NCI-H2029 treated with DMSO at 0.1 percent for 48 hours (cell line): ENCODE results near the gene MAP7D1.

ENCODE experiments used
- DNase-seq: peaks from one replicate; lab custom pipeline; 2025; lab: John Stamatoyannopoulos, UW

The MAP7D1 gene

DNA sequence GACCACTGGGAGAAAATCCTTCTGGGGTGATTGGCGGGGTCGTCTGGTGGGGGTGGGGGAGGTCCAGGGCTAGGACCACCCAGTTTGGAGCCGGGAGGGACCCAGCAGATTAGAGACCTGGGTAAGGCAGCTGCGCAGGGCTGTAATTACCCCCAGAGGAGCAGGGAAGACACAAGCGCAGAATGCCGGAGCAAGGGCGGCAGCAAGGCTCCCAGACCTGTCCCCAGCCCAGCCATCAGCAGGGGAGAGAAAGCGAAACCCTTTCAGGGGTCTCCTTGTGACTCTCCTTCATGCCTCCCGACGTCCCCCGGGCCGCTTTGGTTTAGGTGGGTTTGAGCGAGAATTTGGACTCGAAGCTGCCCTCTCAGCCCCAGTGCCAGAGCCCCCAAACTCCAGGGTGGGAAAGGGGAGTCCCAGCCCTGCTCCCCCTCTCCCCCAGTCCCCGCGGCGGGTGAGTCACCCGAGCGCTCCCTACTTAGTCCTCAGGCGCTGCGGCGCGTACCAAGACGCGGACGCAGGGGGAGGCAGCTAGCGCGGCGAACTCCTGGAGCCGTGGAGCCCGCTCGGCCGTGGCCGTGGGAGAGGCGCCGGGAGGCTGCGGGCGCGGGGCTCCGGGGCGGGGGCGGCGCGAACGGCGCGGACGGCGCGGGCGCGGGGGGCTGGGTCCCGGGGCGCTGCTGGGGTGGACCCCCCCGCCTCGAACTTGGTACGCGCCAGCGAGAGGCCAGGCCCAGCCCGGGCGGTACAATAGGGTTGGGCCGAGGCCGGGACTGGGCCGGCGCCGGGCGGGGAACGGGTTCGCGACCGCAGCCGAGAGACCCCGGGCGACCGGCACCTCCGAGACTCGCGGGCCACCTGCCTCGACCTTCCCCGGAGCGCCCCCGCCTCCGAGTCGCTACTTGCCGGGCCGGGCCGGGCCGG is at the start of gene MAP7D1:
Gene MAP7D1 (plus strand): TSS at position 753 of the 921 bp plus-strand sequence. CDS start 258 bp downstream, outside the sequence.
- no peak for DNase-seq

DNA sequence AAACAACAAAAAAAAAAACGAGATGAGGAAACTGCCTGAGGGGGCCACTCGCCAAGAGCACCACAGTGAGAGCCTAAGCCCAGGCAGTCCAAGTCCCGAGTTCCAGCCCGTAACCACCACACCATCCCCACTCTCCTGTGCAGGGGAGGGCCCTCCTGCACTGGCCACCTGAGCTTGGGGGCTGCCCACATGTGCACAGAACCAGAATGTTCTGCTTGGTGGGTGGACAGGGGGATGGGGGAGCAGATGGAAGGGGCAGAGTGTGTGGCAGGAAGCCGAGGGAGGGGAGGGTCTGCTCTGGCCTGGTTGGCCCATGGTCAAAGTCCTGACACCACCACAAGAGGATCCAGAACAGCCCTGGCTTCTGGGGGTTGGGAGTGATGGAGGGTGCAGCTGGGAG is 49.7 kb upstream of the MAP7D1 start:
- no peak for DNase-seq

DNA sequence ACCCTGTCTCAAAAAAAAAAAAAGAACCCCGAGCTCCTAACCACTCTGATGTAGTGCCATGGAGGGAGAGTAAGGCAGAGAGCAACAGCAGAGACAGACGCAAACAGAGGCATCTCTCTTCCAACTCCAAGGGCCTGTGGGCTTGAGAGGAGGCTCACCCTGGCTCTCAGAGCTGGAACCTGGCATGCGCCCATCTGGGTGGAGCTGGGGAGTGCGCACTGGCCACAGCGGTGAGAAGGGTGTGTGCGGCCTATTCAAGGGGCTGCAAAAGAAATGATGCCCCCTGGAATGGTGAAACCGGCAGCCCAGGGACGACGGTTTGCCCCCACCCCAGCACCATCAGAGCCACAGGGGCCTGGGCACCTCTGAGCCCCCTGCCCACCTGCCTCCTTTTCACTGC is 48.6 kb upstream of the MAP7D1 start:
- no peak for DNase-seq

DNA sequence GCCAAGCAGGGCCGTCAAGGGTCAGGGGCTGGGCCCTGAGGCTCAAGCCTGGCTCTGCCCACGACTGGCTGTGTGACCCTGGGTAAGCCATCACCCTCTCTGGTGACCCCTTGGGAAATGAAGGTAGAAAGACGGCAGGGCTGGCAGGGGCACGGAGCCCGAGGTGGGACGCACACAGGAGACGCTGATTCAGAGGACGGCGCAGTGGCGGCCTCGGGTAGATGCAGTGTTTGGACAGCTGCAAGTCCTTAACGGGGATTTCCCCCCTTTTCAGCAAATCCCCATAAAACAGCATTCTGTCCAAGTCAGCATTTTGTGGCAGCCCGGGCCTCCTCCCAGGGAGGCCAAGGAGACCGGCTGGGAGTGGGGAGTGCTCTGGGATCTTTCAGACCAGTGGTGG is 47.6 kb upstream of the MAP7D1 start:
- no peak for DNase-seq

DNA sequence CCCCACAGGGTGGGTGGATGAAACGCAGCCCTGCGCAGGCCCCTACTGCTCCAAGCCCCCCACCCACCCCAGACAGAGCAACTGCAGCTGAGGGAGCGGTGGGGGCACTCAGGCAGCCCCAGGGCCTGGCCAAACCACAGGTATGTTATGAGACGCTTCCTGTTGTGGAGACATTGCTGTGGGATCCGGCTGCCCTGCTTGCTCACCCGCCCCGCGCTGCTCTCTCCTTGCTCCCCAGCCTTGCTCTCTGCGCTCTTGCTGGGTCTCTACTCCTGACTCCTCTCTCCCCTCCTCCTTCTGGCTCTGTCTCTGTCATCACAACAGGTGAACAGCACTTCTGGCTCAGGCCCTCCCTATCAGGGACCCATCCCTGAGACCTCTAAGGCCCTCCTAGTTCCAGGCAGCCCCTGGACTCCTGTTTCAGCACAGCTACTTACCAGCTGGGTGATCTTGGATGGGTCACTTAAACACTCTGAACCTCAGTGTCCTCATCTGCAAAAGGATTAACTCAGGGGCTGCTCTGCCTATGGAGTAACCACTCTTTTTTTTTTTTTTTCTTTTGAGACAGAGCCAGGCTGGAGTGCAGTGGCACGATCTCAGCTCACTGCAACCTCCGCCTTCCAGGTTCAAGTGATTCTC is 46.8 kb upstream of the MAP7D1 start:
- DNase-seq = no peak

DNA sequence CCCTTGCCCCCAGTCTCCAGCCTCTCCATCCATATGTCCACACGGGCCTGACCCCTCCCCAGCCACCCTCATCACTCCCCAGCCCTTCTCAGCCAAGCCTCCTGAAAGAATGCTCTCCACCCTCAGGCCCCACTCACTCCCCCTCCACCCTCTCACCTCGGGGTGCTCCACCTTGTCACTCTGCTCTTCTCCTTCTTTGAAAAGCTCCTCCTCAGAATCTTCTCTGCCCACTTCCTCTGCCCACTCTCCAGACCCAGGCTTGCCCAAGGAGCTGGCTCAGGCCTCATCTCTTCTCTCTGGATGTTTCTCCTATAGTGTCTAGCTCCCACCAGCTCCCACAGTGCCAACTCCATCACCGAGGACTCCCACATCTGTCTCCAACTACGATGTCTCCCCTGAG is 44.8 kb upstream of the MAP7D1 start:
- DNase-seq = no peak

DNA sequence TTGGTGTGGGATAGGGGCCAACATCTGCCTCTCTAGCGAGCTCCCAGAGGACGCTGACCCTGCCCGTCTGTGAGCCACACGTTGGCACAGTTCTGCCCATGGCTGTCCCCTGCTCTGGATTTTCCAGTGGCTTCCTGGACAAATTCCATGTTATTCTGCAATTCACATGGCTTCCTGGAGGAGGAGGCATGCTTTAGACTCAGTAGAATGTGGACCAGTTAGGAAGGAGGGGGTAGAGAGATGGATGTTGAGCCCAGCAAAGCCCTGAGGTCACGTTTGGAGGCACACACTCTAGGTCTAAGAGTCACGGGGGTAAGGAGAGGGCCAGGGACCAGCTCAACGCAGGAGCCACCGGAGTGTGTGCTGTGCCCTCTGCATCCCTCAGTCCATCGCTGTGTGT is 43.1 kb upstream of the MAP7D1 start:
- DNase-seq = no peak

DNA sequence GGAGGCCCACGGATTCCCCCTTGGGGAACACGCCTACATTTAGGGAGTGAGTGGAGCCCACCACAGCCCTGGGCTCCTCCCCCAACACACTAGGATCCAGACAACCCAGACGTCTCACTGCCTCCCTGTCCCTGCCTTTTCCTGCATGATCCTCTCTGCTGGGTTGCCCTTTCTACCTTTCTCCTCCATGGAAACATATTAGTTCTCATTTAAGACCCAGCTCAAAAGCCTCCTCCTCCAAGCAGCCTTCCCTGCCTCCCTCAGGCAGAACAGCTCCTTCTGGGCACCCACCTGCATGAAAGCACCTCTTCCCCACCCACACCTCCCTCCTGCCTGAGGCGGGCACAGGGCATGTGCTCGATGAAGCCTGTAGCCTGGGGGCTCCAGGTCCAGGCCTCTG is 41.6 kb upstream of the MAP7D1 start:
- no peak for DNase-seq

DNA sequence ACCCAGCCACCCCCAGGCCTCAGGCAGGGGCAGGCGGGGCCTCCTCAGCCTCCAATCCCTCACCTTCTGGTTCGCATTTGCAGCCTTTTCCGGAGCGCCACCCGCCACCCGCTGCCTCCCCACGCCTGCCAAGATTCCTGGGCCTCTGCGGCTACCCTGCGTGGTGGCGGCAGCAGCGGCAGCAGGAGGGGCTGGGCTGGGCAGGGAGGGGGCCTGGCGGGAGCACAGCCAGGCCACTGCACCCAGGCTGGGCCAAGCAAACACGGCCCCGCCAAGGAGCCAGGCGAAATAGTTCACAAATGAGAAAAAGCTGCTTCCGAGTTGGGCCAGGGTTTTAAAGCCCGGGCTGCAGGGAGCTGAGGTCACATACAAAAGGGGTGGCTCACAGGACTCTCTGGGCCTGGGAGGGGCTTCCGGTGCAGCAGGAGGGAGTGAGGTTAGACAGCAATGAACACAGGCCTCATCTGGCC is 40.7 kb upstream of the MAP7D1 start:
- no peak for DNase-seq

DNA sequence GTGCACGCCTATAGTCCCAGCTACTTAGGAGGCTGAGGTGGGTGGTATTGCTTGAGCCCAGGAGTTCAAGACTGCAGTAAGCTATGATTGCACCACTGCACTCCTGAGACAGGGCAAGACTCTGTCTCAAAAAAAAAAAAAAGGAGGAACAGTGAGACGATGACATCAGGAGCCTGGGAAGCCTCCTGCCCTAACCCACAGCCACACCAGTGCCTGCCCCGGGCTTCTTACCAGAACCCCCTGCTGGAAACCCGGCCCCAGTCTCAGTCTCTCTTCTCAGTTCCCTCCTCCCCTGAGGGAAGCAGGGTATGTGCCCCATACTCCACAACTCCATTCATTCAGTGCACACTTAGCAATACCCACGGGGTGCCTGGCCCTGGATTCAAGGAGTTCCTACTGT is 40.0 kb upstream of the MAP7D1 start:
- DNase-seq = no peak

DNA sequence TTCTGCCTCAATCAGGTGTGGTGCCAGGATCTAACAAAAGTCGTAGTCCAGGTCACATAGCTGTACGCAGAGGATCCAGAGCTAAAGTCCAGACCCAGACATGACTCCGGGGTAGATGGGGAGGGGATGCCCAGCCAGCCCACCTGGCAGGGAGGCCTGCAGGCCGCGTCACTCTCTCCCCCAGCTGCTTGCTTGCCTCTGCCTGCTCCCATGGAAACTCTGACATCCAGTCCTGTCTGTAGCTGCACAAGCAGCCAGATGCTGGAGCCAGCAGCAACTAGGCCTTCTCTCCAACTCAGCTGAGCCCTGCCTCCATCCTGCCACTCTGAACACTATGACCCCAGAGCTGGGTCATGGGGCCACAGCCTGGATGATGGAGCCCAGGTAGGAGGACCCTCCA is 39.1 kb upstream of the MAP7D1 start:
- no peak for DNase-seq

DNA sequence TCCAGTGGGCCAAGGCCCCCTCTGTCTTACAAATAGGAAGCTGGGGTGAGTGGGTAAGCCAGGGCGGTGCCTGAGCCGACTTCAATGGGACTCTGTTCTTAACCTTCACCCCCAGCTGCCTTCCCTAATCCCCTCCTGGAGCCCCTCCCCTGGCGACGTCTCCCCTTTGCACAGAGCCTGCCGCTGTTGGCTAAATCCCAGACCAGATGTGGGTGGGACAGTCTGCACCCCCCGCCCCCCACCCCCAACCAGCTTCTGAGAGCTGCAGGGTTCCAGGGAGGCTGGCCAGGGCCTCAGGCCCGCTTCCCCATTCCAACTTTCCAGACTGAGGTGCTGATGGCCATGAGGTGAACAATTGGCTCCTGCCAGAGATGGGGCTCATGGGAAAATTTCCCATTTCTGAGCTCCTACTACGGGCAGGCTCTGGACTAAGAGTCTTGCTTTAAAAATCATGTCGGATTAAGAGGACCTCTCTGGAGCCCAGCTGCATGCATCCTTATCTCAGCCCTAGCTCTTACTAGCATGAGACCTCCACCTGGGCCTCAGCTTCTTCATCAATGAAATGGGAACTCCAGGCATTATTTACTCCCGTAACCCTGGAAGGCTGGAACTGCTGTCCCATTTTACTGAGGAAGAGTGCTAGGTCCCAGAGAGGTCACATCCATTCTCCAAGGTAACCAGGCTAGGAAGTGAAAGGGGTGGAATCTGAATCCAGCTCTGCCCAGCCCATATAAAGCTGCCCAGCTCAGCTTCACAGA is 37.3 kb upstream of the MAP7D1 start:
- DNase-seq = no peak

DNA sequence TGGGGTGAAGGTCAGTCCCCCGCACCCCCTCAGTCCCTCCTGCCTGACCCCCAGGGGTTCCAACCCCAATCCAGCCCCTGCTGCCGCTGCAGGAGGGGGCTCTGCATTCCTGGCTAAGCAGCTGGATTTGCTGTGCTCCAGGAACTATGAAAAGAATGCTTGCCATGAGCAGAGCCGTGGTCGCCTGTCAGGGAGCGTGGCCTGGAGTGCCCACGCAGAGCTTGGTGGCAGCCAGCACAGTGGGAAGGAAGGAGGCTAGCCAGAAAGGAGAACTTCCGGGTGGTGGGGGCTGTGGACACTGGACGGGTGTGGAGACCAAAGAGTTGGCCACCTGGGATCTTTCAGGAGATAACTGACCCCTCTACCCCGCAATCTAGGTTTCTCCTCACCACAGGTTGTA is 36.5 kb upstream of the MAP7D1 start:
- DNase-seq = no peak

DNA sequence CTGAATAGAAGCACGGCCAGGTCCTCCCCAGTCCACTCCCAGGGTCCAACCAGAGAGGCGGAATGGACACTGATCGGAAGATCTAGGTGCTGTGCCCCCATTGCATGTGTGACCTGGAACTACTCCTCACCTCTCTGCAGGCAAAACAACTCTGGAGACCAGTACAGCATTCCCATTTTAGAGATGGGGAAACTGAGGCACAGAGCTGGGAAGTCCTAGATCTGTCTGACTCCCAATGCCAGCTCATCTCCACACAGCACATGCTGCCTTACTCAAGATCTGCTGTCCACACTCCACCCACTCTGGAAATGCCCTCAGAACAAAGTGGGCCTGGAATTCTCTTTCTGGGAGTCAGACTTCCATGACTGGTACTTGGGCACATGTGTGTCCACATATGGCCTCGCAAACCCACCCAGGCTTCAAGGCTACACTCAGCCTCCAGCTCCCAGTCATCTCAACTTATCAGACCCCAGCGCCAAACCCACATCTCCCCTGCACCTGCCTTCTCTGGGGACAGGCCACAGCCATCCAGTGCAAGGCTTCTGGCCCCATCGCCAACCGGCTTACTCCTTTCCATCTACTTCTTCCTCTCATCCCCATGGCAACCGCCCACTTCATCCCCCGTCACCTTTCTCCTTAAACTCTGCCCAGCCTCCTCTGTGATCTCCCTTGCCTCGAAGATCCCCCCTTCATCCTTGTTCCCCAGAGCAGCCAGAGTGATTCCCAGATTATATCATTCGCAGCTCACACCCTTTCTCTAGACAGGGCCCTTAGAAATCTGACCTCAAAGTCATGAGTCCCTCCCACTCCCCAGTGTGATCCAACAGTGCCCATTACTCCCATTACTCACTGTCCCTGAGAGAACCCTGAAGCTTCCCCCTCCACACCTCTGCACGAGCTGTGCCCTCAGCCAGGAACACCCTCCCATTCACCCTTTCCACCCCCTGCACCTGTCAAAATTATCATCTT is 33.6 kb upstream of the MAP7D1 start:
- DNase-seq = no peak

DNA sequence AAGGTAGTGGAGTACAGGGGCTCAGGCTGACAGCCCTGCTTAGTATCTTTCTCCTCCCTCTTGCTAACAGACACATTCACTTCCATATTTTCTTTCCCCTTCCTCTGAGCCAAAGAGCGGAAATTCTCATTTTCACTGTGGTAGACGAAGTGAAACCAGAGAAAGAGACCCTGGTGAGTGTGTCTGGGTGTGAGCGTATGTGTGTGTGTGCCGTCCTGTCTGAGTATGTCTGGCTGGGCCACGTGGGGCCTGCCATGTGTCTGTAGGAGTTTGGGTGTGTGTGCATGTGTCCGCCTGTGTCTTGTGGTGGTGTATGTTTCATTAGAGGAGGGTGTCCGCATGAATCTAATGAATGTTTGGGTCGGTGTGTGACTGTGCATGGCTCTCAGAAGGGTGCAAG is 32.6 kb upstream of the MAP7D1 start:
- no peak for DNase-seq

DNA sequence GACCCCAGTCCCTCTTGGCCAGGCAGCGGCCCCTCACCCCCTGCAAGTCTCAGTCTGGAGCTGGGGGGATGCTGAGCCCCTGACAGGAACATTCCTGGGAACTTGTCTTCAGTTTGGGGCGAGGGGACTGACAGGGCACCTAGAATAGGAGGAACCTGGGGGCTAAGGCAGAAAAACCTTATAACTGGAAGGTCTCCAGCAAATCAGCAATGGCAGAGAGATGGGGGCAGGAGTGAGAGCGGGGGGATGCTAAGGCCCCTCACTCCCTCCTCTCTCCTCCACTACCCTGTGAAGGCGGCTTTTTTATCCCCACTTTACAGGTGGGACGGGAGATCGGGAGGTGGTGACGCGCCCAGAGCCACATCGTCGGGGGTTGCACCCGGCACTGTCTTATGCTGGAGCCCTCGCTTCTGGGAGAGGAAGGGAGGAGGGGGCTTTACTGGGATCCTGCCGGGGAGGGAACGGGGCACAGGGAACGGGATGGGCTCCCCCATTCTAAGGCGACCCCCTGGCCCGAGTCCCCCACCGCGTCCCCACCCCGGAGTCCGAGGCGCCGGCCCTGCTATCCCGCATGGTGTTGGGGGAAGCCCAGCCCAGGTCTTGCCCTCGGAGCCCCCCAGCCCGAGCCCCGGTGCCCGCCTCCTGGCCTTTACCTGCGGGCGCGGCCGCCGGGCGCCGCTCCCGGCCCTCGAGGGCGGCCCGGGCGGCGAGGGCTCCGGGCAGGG is 31.4 kb upstream of the MAP7D1 start:
- DNase-seq = no peak

DNA sequence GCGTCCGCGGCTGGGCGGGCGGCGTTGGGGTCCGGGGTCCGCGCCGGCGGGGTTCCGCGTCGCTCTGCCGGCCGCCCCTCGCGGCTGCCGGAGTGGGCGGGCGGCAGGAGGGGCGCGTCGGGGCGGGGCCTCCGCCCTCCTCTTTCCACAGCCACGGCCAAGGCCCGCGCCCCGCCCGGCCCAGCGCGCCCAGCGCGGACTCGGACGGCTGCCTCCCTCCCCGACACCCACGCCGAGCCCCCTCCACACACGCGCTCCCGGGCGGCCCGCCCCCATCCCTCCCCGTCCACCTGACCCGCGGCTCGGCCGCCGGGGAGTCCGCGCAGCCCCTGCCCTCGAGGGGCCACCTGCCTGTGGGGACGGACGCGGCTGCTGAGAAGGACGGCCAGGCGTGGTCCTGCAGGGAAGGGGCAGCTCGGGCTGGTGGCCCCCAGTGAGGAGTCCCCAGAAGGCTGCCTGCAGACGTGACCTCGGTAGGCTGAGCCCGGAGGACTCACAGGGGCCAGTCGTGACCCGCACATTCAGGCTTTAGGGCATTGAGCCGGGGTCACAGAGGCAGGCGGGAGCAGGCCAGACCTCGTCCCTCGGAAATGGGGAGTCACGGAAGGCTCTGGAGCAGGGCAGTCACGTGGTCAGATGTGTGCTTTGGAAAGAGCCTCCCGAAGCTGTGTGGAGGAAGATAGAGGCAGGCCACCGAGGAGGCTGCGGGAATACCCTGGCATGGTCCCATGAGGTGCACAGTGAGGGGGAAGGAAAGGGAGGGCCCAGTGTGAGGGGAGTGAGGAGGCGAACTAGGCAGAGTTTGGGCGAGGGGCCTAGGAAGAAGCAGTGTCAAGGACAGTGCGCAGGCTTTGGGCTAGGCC is 30.6 kb upstream of the MAP7D1 start, which contains the start of gene COL8A2:
Gene COL8A2 (minus strand): TSS at position 94 of the 863 bp plus-strand sequence. CDS start 24,980 bp downstream, outside the sequence.
- no peak for DNase-seq

DNA sequence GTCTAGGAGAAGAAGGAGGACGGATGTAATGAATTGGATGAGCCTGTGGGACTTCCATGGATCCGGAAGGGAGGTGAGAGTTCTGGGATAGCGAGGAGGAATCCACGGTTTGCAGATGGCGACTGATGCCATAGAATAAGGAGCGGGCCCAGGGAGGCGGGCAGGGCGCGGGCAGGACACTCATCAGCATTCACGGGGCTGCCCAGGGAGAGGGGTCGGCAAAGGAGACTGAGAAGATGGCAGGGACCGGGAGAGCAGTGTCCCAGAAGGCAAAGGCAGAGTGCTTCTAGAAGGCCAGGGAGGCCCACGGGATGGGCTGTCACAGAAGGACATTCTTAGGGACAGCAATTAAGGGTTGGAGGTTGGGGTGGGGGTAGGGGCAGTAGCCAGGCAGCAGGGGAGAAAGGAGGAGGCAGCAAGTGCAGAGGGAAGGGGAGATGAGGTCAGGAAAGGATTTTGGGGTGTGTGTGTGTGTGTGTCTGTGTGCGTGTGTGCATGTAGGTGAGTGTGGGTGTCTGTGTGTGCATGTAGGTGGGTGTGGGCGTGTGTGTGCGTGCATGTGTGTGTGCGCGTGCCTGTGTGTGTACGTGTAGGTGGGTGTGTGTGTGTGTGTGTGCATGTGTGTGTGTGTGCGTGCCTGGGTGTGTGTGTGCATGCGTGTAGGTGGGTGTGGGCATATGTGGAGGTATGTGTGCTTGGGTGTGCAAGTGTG is 29.8 kb upstream of the MAP7D1 start:
- no peak for DNase-seq
